GM12891 (cell line): ENCODE results near the gene BROX. TPM values are rescaled to one million over a fixed set of nuclear protein-coding genes. Genes with fewer than 3 reads are reported as not detected.
"Not testable (repeated sequence)": the region's sequence is repeated elsewhere in the genome, so short reads cannot be mapped to it uniquely, and the experiment has no call there.

Source experiments
- DNase-seq: peaks from one replicate; pipeline ENCODE4 v3.0.0; 2011; ENCODE audit warnings: low spot score; ENCODE audit not compliant: insufficient read length
- FAIRE-seq: peaks from 2 replicates; lab custom pipeline; 2011; peaks lifted over from hg19 to GRCh38; lab: Jason Lieb, UNC
- PAX5 ChIP-seq: IDR thresholded peaks from 2 replicates; pipeline ENCODE4 v1.6.1; 2011; ENCODE audit warnings: low read length, moderate library complexity, mild to moderate bottlenecking; ENCODE audit not compliant: insufficient read depth, severe bottlenecking
- POLR2A ChIP-seq: IDR thresholded peaks from 2 replicates; pipeline ENCODE4 v1.6.1; 2011; ENCODE audit warnings: low read depth, low read length, control low read depth
- POLR2AphosphoS5 ChIP-seq: IDR thresholded peaks from 2 replicates; pipeline ENCODE4 v1.6.1; 2011; ENCODE audit warnings: low read depth, low read length, control low read depth
- POU2F2 ChIP-seq: IDR thresholded peaks from 2 replicates; pipeline ENCODE4 v1.6.1; 2011; ENCODE audit warnings: low read depth, mild to moderate bottlenecking, control low read depth, low read length, moderate library complexity
- SPI1 ChIP-seq: IDR thresholded peaks from 2 replicates; pipeline ENCODE4 v1.6.1; 2011; ENCODE audit warnings: low read depth, low read length, control low read depth
- TAF1 ChIP-seq: IDR thresholded peaks from 2 replicates; pipeline ENCODE4 v1.6.1; 2011; ENCODE audit warnings: low read depth, low read length, control low read depth
- polyA plus RNA-seq: library from polyadenylated mRNA; unstranded; fragments of >200 nt; gene quantifications from one replicate; pipeline ENCODE4 v1.2.1, GENCODE V29; 2012; ENCODE audit warnings: low read depth, missing spikeins, inconsistent platforms; ENCODE audit not compliant: missing spikeins

BROX gene
- polyA plus RNA-seq, result 5.1 TPM

- FAIRE-seq (no peak), DNase-seq (peak; percentile 86)
- peak; percentile 47; the same call in 1 of the 2 replicates for TF ChIP-seq TAF1
- TF ChIP-seq POLR2A, result peak; percentile 68
- no peak for TF ChIP-seq PAX5
- 0 out of 2 replicates have a peak, but pooled peaks have one; percentile 22 for TF ChIP-seq POU2F2
- TF ChIP-seq POLR2AphosphoS5, result peak; percentile 38; the same call in 1 of the 2 replicates
- TF ChIP-seq SPI1, result no peak
Measured at GRCh38 chr1:222712253-222713090, at the start of gene BROX, which contains the start of gene AIDA. TSS of gene BROX (plus strand) at chr1:222712564. CDS start at chr1:222715700, 3,136 bp downstream. TSS of gene AIDA (minus strand) at chr1:222712491. CDS start at chr1:222712317, 174 bp downstream.

- DNase-seq (no peak), FAIRE-seq (no peak)
- TF ChIP-seq SPI1, result no peak
- TF ChIP-seq PAX5, result no peak
- no peak for TF ChIP-seq TAF1
- no peak for TF ChIP-seq POLR2A
- no peak for TF ChIP-seq POU2F2
- TF ChIP-seq POLR2AphosphoS5, result no peak
Measured at GRCh38 chr1:222663431-222663934, 48.9 kb upstream of the BROX start.

GRCh38 chr1:222665964-222666363 lies 46.4 kb upstream of the BROX start:
- DNase-seq, result no peak
- no peak for TF ChIP-seq POLR2A
- TF ChIP-seq POLR2AphosphoS5, result no peak
- no peak for TF ChIP-seq SPI1
- no peak for FAIRE-seq

- not testable (repeated sequence) for FAIRE-seq, DNase-seq
Measured at GRCh38 chr1:222668184-222668583, 44.2 kb upstream of the BROX start.

DNA sequence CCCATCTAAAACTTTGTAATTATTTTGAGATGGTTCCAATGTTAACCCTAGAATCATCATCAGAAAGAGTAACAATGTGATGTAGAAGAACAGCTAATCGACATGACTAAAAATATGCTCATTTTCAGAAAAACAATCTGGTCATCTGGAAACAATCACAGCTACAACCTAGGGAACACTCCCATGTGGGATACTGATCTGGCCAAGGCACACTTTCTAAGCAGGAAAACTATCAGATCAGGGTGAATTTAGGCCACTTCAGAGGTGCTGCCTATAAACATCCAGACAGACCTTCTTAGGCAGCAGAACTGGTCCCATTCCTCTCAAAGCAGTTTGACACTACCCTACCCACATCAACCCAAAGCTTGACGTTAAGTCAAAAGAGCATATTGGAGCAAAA lies 43.3 kb upstream of the BROX start:
- not testable (repeated sequence) for DNase-seq
- peak; percentile 60 for FAIRE-seq

DNA sequence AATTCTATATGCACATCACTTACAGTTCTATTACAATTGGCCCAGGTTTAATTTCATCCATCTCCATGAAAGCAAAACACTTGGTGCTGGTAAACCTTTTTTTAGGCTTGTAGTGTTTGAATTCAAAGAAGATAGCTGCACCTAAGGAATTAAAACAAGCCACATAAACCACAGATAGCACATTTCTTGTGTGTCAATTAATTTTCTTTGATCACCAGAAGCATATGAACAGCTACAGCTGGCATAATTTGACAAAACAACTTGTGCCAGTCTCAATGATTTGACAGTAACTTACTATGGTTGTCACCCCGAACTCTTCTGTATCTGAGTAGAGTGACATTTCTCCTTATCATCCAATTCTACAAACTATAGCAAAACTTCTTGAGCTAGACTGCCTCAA lies 42.3 kb upstream of the BROX start:
- no peak for FAIRE-seq
- no peak for DNase-seq
- no peak for TF ChIP-seq SPI1
- TF ChIP-seq POU2F2, result no peak
- no peak for TF ChIP-seq TAF1
- no peak for TF ChIP-seq POLR2A
- no peak for TF ChIP-seq POLR2AphosphoS5
- no peak for TF ChIP-seq PAX5

DNA sequence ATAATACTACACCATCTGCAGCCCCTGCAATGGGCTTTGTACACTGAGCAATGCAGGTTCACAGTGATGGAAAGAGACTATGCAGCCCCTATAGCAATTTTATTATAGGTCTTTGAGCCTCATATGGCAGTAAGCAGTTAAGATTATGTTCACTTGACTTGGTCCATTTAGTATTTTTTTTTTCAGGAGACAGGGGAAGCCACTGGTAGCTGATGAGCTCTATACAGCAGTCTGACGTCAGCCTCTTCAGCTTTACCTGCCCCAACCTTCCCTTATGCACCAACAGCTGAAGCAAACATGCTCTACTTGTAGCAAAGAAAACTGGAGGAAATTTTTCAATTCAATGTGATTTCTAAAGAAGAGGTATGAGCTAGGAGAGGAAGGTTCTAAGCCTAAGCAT lies 32.3 kb upstream of the BROX start:
- FAIRE-seq, result no peak
- no peak for DNase-seq
- no peak for TF ChIP-seq SPI1
- TF ChIP-seq TAF1, result no peak
- TF ChIP-seq POU2F2, result no peak

- TF ChIP-seq PAX5 (no peak), POLR2AphosphoS5 (no peak), POLR2A (no peak), POU2F2 (no peak), SPI1 (no peak), TAF1 (no peak)
- no peak for FAIRE-seq
Measured at GRCh38 chr1:222691016-222691415, 21.3 kb upstream of the BROX start.

GRCh38 chr1:222694927-222695326 lies 17.4 kb upstream of the BROX start:
- FAIRE-seq (no peak), DNase-seq (no peak)
- TF ChIP-seq POU2F2, result no peak
- TF ChIP-seq PAX5, result no peak
- no peak for TF ChIP-seq SPI1
- no peak for TF ChIP-seq POLR2AphosphoS5
- no peak for TF ChIP-seq TAF1

More at GRCh38 chr1:222691016-222691415, 21.3 kb upstream of the BROX start:
- DNase-seq, result no peak

GRCh38 chr1:222696741-222697140 lies 15.6 kb upstream of the BROX start:
- TF ChIP-seq POU2F2, result no peak
- no peak for TF ChIP-seq TAF1
- TF ChIP-seq SPI1, result no peak
- no peak for DNase-seq
- FAIRE-seq, result no peak

DNA sequence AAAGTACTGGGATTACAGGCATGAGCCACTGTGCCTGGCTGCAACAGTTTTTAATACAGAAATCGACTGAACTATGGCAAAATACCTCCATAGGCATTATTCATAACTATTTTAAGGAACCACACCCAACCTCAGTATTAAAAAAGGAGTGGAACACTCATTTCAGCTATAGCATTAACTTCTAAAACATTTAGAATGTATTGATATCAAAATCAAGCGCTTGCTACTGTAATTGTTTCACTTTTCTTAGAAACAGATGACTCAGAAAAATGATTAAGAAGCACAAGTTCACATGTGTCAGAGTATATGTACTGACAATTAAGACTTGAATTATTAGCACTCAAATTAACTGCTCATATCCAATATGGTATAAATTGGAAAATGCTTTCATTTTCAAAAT lies 15.2 kb upstream of the BROX start:
- no peak for DNase-seq
- TF ChIP-seq PAX5, result no peak
- TF ChIP-seq POLR2A, result no peak
- no peak for TF ChIP-seq TAF1
- FAIRE-seq, result no peak
